COLO829 (cell line): ENCODE measurements around the gene TBX15.

Source experiments
- DNase-seq: peaks from one replicate; pipeline ENCODE4 v3.0.0; 2012; ENCODE audit warnings: low spot score

TBX15 gene

GRCh38 chr1:118984722-118985639 is 3.2 kb downstream of the TBX15 start:
- DNase-seq, result no peak

DNA sequence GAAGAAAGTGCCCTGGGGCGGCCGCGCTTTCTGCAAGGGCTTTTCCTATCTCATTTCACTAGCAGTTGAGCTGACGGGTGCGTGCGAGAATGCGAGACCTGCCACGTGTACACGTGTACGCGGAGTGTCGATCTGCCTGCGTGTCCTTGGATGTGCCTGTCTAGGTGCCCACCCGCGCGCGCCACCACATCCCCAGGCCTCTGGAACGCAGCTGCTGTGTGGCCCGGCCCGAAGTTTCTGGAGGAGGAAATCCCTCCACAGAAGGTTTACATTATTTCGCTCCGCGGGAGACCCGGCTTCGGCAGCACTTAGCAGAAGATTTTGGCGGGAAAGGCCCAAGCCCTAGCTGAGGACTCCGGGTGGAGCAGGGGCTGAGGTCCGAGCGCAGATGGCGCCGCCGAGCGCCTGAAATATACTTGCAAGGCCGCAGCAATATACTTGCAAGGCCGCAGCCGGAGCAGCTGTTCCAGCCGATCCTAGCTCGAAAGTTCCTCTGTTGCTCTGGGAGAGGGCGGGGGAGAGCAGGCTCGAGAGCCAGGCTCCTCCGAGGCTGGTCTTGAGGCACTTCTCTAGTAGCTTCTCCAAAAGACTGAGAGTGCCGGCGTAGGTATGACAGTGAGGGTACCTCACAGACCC is 3.9 kb downstream of the TBX15 start:
- no peak for DNase-seq

DNA sequence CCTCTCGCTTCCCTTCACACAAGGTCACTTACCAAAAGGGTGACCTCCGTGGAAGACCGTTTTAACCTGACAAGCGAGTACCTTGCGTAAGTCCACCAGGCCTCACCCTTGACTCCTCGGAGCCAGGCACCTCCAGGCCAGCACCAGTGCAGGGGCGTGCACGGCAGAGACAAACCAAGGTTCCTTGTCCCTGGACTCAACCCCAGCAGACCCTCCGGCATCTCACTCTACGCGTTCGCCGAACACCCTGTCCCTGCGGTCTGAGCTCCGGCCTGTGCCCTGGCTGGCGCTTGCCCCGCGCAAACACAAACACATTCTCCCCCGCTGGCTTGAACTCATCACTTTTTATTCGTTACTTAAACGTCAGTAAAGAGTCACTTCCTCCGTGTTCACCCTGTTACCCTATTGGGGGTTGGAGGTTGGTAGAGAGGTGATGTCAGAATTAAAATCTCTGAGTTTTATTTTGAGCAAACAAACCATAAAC is 4.5 kb downstream of the TBX15 start:
- no peak for DNase-seq

DNA sequence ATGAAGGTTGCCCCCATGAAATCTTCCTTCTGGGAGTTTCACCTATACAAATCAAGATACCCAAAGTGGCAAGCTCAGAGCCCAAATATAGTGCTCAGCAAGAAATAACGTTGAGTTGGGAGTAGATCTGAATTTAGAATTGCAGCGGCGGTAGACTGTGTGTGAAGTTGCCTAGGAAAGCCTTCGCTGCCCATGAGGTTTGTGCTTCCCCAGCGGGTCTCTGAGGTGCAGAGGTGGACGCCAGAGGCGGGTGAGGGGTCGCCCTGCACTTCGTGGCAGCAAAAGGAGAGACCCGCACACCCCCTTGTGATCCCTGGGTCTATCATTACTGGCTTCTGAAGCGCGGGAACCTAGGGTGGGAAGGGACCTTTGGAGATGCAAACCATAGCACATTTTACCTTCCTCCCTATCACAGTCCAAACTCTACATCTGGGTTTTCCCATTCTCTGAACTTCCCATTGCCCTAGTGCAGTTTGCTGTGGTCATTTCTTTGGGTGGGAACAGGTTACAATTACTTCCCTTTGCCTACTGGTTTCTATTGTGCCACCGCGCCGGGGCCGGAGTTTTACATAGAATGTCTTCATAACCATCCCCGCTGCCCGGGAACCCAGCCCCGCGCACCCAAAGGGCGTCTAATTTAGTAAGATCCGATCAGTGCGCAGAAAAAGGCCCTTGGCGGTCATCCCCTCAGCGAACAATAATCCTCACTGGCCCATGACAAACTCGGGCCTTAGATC is 5.2 kb downstream of the TBX15 start:
- no peak for DNase-seq

GRCh38 chr1:118982266-118982665 is 5.9 kb downstream of the TBX15 start:
- no peak for DNase-seq

GRCh38 chr1:118981436-118981835 is 6.7 kb downstream of the TBX15 start:
- no peak for DNase-seq

DNA sequence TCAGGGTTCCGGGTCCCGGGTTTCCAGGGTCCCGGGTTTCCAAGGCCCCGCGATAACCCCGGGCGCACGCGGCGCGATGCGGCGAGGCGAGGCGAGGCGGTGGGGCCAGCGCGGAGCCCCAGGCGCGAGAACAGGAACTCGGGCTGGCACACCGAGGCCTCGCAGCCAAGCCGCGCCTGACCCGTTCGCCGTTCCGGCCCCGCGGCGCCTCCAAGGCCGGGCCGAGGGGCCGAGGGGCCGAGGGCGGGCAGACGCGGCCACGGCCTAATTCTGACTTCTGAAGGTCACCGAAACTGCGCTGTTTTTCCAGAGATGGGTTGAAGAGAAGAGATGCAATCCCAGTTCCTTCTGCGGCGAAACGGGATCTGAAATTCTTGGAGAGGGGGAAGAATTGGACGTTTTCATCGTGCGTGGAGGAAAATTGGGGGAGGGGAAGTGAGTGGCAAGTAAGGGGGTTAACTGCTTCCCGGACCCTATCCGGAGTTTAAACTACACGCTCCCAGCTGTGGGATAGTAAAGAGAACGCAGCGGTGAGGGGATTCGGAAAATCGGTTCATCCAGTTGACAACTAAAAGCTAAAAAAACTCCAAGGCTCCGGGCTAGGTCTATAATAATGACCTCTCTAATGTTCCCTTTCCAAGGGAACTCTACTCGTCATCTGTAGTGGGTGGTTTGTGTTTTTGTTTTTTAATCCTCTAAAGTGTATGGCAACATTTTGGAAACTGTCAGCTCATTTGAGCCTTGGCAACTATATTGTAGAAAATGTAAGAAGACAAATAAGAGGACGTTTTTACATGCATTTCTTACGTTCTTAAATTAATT is 8.2 kb downstream of the TBX15 start:
- DNase-seq, result no peak

DNA sequence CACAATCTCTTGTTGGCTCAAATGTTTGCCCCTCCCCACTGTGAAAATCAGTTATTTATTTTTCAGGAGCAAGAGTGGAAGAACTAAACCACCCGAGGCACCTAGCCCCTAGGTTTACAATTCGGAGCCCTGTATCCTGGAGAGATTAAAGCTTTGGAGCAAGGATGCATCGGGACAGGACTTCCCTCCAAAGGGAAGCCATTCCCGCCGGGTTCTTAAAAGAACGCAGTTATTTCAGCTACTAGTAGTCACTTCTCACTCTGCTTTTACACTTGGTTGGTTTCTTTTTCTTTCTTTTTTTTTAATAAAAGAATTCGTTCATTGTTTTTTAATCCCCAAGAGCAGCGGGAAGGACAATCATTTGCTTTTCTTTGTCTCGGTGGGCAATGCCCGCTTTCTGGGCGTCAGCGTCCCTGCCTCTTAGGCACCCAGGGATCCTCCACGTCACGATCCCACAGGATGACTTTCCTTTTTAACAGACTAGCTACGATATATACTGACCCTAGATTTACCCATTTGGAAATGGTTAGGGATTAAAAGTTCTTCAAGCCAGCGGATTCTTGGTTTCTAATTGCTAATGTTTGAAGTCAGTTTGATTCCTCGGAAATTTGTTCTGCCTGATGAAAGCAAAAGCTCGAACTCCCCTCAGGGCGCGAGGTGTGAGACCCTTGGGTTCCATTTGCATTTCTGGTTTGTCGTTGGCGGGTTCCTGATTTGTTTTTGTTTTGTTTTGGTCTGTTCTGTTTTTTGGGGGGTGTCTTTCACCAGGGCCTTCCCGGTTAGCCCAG is 9.0 kb downstream of the TBX15 start:
- DNase-seq, result no peak

DNA sequence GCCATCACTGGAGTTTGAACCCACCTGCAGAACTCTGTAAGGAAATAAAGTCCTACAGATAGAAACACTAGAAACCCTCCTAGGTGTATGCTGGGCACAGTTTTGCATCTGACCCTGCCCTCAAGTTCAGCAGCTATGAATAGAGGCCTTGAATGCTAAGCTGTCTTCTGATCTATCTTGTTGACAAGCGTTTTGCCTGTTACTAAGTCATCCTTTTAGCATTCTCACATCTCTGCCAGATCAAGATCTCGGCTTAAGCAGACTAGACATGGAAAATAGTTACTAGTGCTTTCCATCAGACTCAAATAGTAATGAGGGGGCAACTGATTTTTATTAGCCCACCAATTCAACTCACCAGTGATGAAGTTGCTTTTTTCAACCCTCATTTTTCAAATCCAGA is 10.5 kb downstream of the TBX15 start:
- DNase-seq, result no peak

GRCh38 chr1:118974661-118975060 is 13.5 kb downstream of the TBX15 start:
- no peak for DNase-seq

- DNase-seq, result no peak
Measured at GRCh38 chr1:118973531-118974137, 14.5 kb downstream of the TBX15 start.

GRCh38 chr1:118973032-118973431 is 15.1 kb downstream of the TBX15 start:
- no peak for DNase-seq

DNA sequence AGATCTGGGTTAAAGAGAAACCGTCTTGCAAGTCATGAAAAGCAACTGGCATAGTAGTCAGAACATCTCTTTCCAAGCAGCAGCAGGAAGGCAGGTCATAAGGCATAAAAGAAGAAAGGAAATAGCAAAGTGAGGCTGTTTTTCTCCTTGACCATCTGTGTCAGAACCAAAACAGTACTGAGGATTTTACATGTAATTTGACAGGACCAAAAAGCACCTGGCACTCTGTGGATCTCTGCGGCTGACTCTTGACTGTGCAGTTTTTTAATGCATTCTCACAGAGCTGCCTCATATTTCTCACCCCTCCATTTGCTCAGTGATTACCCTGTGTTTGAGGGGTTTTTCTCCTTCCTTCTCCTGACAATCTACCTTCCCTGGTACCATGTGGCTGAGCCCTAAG is 17.7 kb downstream of the TBX15 start:
- no peak for DNase-seq

DNA sequence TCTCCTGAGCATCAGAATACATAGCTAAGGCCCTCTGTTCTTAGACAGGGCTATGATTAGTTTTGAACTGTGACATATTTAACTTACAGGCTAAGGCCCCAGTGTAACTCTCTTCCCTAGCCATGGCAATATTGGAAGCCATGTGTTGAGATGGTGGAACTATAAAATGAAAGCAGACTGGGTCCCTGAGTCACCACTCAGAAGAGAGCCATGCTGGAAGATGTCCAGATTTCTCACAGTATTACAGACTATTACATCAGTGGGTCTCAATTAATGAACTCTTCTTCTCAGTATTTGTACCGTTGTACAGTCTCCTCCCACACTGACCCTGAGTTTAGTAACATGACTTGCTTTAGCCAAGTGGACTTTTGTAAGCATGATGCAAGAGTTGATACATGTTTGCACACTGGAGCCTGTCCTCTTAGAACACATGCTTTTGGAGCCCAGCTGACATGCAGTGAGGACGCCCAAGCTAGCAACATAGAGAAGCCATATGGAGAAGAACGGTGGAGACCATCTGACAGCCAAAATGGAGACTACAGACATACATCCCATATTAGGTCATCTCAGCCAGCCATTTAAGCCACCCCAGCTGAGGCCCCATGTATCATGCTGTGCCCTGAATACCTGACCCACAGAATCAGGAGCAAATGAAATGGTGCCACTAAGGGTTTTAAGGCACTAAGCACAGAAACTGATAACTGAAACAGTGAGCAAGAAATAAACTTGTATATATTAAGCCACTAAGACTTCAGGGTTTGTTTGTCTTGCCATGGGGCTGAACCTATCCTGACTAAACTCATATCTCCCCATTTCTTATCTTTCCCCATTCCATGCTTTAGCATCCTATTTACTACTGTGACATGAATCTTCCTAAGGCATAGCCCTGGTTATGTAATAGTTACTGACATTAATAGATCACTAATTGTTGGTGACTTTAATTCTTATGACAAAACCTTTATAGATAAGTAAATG is 24.4 kb downstream of the TBX15 start:
- no peak for DNase-seq

- DNase-seq, result no peak
Measured at GRCh38 chr1:118963138-118963455, 25.0 kb downstream of the TBX15 start.

DNA sequence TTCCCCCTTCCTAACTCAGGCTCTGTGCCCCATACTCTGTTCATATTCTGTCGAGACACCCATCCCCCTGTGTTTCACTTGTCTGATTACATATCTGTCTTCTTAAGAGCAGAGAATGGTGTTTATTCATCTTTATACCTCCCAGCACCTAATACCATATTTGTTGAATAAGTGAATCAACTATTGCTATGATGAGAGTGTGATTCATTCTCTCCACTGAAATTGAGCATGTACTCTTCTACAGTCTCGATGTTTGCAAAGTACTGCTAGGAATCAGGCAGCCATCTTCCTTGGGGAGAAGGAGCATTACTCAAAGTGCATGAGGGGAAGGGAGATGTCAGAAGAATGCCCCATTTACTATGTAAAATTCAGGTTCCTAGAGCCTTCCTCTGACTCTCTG is 27.0 kb downstream of the TBX15 start:
- DNase-seq, result no peak

DNA sequence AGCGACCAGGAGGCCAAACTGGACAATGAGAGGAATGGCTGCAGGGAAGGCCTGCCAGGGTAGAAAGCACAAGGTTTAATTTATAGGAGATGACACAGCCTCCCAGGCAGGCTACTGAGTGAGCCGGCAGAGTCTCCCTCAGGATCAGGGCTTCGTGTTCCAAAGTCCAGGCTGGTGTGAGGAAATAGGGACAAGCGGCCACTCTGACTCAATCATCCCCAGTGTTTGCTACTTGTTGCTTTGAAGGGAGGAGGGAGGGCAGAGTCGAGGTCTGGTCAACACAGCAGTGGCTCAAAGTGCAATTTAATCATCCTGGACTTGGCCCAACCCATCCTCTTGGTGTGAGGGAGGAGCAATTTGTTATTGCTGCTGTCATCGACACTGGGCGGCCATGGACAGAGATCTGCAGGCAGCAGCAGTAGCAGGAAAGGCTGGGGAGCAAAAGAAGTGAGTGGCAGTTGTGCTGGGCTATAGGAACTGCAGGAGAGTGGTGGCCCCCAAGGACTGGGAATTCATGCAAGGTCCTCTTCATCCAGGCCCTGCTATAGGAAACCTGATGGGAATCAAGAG is 27.5 kb downstream of the TBX15 start:
- DNase-seq, result no peak

DNA sequence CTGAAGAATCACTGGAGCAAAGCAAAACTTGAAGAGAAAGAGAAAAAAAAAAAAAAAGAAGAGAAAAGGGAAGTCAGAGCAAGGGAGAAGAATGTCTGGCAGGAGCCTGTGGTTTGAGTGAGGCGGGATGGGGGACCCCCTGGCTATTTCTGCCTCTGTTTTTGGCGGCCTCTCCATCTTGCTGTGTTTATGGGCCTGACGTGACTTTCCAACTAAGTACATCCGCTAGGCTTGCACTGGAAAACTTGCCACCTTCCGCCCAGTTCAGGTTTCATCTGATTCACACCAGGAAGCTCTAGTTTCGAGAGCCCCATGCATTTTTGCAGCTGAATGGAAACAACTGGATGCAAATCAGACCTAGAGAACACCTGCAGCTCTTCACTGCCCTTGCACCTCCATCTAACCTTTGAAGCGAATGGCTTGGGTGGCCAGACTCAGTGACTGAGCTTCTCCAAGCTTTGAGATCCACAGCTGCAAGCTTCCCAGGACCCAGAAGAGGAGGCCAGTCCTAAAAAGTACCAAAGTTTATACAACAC is 28.0 kb downstream of the TBX15 start:
- DNase-seq, result no peak
